DND-41 (cell line): ENCODE results near the gene BLZF1.
A peak's percentile ranks its signal among the peaks of the same experiment; 100 is the strongest.

Source experiments
- ATAC-seq: fragments of 200-7000 bp; cut with Tn5 transposase; 3 replicates; pipeline ENCODE4 v1.9.1; 2021; ENCODE audit warnings: low read depth; ENCODE audit not compliant: insufficient read depth
- DNase-seq: peaks from one replicate; pipeline ENCODE4 v3.0.0-alpha.2; 2020
- H2AFZ ChIP-seq: 2 replicates; pipeline ENCODE4 v1.6.0; 2012; ENCODE audit warnings: low read depth, low read length
- H3K27ac ChIP-seq: 2 replicates; pipeline ENCODE4 v1.5.1; 2012; ENCODE audit warnings: low read length, inconsistent platforms
- H3K27me3 ChIP-seq: fragments of 200-600 bp; sonication (generic); 2 replicates; pipeline ENCODE4 v1.6.0; 2012; ENCODE audit warnings: low read length, mild to moderate bottlenecking, inconsistent platforms; ENCODE audit not compliant: insufficient read depth, poor library complexity
- H3K36me3 ChIP-seq: 2 replicates; pipeline ENCODE4 v1.5.1; 2012; ENCODE audit warnings: low read length, inconsistent platforms; ENCODE audit not compliant: insufficient read depth
- H3K4me1 ChIP-seq: 2 replicates; pipeline ENCODE4 v1.5.1; 2012; ENCODE audit warnings: mild to moderate bottlenecking, low read length; ENCODE audit not compliant: insufficient read depth
- H3K4me2 ChIP-seq: 2 replicates; pipeline ENCODE4 v1.6.0; 2012; ENCODE audit warnings: mild to moderate bottlenecking, moderate library complexity, low read length, inconsistent platforms; ENCODE audit not compliant: insufficient read depth
- H3K4me3 ChIP-seq, 2 experiments: fragments of 200-600 bp in 1 of 2; shearing (Covaris generic) in 1 of 2; 2 replicates each; pipeline ENCODE4 v1.5.1; 2012 to 2016; ENCODE audit warnings: inconsistent platforms in 2 of 2, low read length in 2 of 2, mild to moderate bottlenecking in 2 of 2, low read depth in 1 of 2, moderate library complexity in 1 of 2
- H3K79me2 ChIP-seq: 2 replicates; pipeline ENCODE4 v1.6.0; 2012; ENCODE audit warnings: low read length, inconsistent platforms; ENCODE audit not compliant: insufficient read depth
- H3K9ac ChIP-seq: 2 replicates; pipeline ENCODE4 v1.6.0; 2012; ENCODE audit warnings: low read depth, mild to moderate bottlenecking, inconsistent platforms, low read length, moderate library complexity
- H3K9me3 ChIP-seq: 2 replicates; pipeline ENCODE4 v1.5.1; 2012; ENCODE audit warnings: low read length, moderate library complexity, mild to moderate bottlenecking, inconsistent platforms; ENCODE audit not compliant: insufficient read depth, severe bottlenecking
- H4K20me1 ChIP-seq: 2 replicates; pipeline ENCODE4 v1.6.0; 2012; ENCODE audit warnings: low read length; ENCODE audit not compliant: insufficient read depth
- CTCF ChIP-seq: IDR thresholded peaks from 2 replicates; pipeline ENCODE4 v1.5.1; 2012; ENCODE audit warnings: borderline replicate concordance, low read length, moderate library complexity, mild to moderate bottlenecking; ENCODE audit not compliant: poor library complexity, severe bottlenecking; ENCODE audit errors: extremely low read depth
- EZH2 ChIP-seq: IDR thresholded peaks from 3 replicates; pipeline ENCODE4 v1.6.1; 2012; ENCODE audit warnings: borderline replicate concordance, low read depth, mild to moderate bottlenecking, moderate library complexity, low read length, inconsistent platforms; ENCODE audit not compliant: severe bottlenecking

BLZF1 gene

GRCh38 chr1:169427081-169427641 lies 59.2 kb downstream of the BLZF1 start, which contains the start of gene CCDC181:
CCDC181 (minus strand) TSS chr1:169427474; CDS start chr1:169424927, 2,547 bp downstream.
- DNase-seq = peak; percentile 91
- Histone ChIP-seq H3K27ac (peak within 1 kb of the TSS; percentile 55), H3K27me3 (no peaks in the 10 kb centered on the region), H3K9ac (peak within 1 kb of the TSS; percentile 58), H3K4me2 (peak within 1 kb of the TSS; percentile 94), H4K20me1 (no peaks in the 10 kb centered on the region), H2AFZ (peak within 1 kb of the TSS; percentile 97), H3K9me3 (no peaks in the 10 kb centered on the region), H3K4me3 (peak within 1 kb of the TSS; percentile 44 to 71), H3K4me1 (peaks cover 22% of the 10 kb centered on the region), H3K79me2 (no peaks in the 10 kb centered on the region), H3K36me3 (no peaks in the 10 kb centered on the region)
- TF ChIP-seq EZH2 (no peak), CTCF (no peak)
- peak; percentile 100 for ATAC-seq
